ENCODE data around the gene MRM3.

GRCh38 chr17:804541-805435 is 22.6 kb downstream of the MRM3 start:
- TF ChIP-seq CTCF (IDR thresholded peaks at IDR 0.05; ENCODE audit: low read depth, low read length) (no peak), EZH2phosphoT487 (IDR thresholded peaks at IDR 0.05; ENCODE audit: low read depth) (no peak)
